Hematopoietic multipotent progenitor cell (in vitro differentiated cells): Measurements from ENCODE around the gene PRSS56. TPM values are rescaled to one million over a fixed set of nuclear protein-coding genes. Genes with fewer than 3 reads are reported as not detected.
A peak's percentile ranks its signal among the peaks of the same experiment; 100 is the strongest.
"Not testable (repeated sequence)": the region's sequence is repeated elsewhere in the genome, so short reads cannot be mapped to it uniquely, and the experiment has no call there.

Source experiments
- DNase-seq, 3 donors: peaks; one replicate each; pipeline ENCODE4 v3.0.0-alpha.2; 2011 to 2015; ENCODE audit warnings: low read depth in 2 of 3, low spot score in 2 of 3
- total RNA-seq: library from RNA; depleted of rRNA; stranded (reverse); fragments of >200 nt; gene quantifications from one replicate; pipeline ENCODE4 v1.2.3, GENCODE V29; 2012

PRSS56 gene
- total RNA-seq, 1 donor: not detected

DNA sequence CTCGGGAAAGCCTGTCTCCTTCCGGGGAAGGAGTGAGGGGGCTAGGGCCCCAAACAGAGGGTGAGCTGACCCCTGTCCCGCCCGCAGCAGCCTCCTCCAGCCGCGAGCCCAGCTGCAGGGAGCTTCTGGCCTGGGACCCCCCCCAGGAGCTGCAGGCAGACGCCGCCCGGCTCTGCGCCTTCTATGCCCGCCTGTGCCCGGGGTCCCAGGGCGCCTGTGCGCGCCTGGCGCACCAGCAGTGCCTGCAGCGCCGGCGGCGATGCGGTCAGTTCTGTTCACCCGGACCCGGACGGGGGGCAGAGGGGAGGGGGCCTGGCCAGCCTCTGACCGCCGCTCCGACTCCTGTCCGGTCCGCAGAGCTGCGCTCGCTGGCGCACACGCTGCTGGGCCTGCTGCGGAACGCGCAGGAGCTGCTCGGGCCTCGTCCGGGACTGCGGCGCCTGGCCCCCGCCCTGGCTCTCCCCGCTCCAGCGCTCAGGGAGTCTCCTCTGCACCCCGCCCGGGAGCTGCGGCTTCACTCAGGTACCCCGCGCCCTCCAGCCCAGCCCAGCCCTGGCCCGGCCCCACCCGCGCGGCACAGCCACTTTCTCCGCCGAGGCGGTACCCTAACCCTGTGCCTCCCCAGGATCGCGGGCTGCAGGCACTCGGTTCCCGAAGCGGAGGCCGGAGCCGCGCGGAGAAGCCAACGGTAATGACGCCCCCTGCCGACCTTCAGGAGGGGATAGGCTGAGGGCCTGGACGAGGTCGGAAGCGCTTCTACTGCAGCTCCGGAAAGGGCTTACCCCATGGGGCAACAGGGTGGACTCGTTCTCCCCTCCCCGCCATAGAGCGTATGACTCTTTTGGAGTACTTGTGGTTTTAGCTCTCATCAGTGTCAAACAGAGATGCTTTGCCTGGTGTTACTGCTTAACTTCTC is 3.8 kb downstream of the PRSS56 start:
- DNase-seq: peak in 2 of 3 donors; percentile 57 to 61

DNA sequence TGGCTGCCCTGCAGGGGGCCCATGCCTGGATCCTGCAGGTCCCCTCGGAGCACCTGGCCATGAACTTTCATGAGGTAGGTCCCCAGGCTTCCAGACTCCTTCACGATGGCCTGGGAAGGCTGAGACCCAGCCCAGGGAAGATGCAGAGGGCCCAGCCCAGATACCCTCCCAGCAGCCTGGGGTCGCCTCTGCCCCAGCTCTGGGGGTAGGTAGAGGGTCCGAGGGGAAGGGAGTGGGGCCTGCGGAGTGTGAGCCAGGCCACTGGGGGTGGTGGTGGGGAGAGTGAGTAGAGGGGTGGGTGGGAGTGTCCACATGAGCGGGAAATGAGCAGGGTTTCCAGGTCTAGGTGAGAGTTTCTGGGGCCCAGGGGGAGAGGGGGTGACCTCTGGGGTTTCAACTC is 4.6 kb downstream of the PRSS56 start:
- no peak for DNase-seq

DNA sequence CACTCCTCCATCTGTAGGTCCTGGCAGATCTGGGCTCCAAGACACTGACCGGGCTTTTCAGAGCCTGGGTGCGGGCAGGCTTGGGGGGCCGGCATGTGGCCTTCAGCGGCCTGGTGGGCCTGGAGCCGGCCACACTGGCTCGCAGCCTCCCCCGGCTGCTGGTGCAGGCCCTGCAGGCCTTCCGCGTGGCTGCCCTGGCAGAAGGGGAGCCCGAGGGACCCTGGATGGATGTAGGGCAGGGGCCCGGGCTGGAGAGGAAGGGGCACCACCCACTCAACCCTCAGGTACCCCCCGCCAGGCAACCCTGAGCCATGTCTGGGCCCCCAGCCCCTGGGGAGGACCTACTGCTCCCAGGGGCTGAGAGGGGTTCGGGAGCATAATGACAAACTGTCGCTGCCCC is 5.0 kb downstream of the PRSS56 start:
- no peak for DNase-seq

DNA sequence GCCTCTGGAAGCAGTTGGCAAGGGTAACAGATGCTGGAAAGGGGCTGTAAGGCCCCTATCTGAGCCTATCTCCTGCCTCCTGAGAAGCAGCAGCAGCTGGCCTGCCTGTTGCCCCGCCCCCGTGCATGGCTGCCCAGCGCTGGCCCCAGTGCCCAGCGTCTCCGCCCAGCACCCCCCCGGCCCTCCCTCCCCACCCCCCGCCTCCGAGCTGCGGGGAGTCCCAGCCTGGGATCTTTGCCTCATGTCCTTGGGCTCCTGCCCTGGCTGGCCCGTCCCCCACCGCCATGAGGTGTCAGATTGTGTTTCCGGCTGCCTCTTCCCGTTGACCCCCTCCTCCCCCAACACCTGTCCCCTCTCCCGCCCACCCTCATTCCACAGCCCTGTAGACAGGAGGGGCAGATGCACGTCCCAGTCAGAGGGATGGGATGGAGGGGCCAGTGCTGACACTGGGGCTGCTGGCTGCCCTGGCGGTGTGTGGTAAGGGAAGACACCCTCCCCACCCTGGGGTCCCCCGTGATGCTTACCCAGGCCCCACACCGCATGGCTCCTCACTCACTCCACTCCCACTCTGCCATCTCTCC is 5.7 kb downstream of the PRSS56 start, which contains the start of gene CHRND:
TSS of gene CHRND (plus strand) at position 370 of the 581 bp plus-strand sequence. CDS start at position 426, 56 bp downstream.
- DNase-seq: no peak

GRCh38 chr2:232526372-232526941 is 6.3 kb downstream of the PRSS56 start:
- DNase-seq: no peak

DNA sequence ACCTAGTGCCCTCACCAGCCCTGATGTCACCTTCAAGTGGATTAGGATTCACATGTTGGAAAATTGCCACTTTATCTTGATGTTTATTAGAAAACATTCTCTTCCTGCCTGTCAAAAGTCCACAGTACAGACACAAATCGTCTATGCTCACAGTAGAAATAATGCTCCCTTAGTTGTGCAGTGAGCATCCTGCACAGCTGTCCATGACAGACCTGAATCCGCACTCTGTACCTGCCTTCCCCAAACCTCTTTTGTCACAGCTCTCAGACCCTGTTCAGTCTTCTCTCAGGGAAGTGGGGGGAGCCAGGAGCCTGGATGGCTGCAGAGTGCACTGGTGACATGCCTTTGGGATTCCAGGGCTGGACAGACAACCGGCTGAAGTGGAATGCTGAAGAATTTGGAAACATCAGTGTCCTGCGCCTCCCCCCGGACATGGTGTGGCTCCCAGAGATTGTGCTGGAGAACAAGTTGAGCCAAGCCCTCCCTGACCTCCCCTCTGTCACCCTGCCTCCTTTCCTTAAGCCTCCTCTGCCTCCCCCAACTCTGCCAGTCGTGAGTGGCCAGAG is 7.8 kb downstream of the PRSS56 start:
- DNase-seq: no peak

DNA sequence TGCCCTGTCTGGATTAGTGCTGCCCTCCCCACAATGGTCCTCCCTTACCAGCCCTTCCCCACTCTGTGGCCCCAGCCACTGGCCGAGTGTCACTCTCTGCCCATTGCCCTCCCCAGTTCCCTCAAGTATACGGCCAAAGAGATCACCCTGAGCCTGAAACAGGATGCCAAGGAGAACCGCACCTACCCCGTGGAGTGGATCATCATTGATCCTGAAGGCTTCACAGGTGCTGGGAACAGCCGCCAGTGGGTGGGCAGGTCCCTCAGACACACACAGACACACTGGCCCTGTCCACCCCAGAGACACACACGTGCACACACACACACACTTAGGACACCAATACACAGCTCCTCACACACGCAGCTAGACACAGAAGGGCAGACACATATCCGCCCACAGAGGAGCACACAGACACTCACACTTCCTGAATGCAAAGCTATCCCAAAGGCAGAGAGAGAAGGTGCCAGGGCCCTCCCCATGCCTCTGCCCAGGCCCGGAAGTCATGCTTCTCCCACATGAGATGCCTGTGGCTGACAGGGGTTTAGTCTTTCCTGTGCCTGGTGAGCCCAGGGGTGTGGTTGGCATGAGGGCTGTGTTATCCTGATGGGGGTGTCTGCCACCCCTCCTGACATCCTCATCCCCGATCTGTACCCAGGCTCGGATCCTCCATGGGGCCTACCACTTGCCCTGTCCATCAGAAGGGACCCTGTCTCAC is 8.7 kb downstream of the PRSS56 start:
- no peak for DNase-seq

GRCh38 chr2:232529806-232530547 is 9.8 kb downstream of the PRSS56 start:
- no peak for DNase-seq

DNA sequence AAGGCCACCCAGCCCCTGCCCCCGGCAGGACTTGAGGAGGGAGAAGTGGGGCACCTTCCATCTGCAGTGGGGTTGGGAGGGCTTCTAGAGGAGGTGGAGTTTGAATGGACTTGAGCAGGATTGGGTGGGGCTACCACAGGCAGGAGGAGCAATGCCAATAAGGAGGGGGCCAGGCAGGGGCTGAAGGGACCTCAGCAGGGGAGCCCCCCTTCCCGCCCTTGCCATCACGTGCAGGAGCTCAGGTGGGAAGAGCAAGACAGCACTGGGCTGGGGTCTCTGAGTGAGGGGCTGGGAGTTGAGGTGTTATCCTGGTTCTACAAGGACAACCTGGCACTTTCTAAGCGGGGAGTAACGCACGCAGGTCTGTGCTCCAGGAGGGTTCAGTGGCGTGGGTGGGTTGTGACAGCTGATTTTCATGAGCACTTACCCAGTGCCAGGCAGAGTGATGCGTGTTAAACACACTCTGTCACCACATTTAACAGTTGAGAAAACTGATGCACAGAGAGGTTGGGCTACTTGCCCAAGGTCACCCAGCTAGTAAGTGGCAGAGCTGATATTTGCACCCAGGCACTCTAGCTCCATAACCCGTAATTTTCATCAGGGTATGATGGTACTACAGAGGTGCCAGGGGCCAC is 10.6 kb downstream of the PRSS56 start:
- DNase-seq: no peak

GRCh38 chr2:232532419-232532818 is 12.2 kb downstream of the PRSS56 start:
- DNase-seq: no peak

- DNase-seq: not testable (repeated sequence)
These were observed 12.6 kb downstream of the PRSS56 start for GRCh38 chr2:232532821-232533220.

- DNase-seq: no peak
These were observed 13.9 kb downstream of the PRSS56 start for GRCh38 chr2:232533944-232534710.

DNA sequence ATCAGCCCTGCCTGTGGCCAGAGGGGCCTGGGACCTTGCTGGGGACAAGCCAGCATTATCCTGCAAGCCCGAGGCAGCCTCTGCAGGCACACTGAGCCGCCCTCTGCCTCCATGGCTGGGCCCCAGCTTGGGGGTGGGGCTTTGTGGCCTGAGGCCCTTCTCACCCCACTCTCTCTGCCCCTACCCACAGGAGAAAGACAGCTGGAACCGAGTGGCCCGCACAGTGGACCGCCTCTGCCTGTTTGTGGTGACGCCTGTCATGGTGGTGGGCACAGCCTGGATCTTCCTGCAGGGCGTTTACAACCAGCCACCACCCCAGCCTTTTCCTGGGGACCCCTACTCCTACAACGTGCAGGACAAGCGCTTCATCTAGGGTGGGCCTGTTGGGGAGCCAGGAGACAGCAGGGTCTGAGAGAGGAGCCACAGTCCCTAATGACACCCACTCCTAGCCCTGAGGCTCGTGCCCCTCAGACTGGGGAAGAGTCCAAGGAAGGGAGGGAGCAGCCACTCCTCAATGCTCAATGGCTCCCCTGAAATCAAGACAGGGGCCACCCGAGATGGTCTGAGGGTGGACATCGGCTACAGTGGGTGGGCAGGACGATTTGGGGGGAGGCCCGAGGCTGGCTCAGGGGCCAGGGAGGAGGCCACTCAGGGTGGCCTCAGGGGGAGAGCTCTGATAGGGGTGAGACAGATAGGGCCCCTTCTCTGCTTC is 14.9 kb downstream of the PRSS56 start:
- DNase-seq: no peak

GRCh38 chr2:232535761-232536530 is 15.8 kb downstream of the PRSS56 start:
- no peak for DNase-seq

GRCh38 chr2:232537079-232537478 is 16.9 kb downstream of the PRSS56 start:
- DNase-seq: no peak

DNA sequence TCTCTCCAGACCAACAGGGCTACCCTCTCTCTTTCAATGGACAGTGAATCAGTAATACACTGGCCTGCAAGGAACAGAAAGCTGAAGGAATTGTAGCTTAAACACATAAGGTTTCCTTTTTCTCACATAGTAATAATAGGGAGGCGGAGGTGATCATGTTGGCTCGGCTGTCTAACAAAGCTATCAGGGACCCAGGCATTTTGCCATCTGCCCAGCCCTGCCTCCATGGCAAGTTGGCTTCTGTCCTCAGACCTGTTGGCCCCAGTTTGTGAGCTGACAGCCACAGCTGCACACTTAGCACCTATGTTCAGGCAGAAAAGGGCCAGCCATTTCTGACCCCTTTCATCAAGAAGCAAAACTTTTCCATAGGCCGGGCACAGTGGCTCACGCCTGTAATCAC is 17.3 kb downstream of the PRSS56 start:
- no peak for DNase-seq

DNA sequence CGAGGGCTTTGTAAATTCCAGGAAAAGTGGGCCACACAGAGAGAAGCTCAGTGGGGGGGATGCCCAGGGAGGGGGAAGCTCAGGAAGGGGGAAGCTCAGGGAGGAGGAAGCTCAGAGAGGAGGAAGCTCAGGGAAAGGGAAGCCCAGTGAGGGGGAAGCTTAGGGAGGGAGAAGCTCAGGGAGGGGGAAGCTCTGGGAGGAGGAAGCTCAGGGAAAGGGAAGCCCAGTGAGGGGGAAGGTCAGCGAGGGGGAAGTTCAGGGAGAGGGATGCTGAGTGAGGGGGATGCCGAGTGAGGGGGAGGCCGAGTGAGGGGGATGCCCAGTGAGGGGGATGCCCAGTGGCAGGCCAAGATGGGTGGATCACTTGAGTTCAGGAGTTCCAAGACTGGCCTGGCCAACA is 18.5 kb downstream of the PRSS56 start:
- DNase-seq: no peak
